NCI-H774 (cell line): ENCODE results near the gene TMA7.
"Not testable (repeated sequence)": the region's sequence is repeated elsewhere in the genome, so short reads cannot be mapped to it uniquely, and the experiment has no call there.

Experiments
- DNase-seq: peaks from one replicate; lab custom pipeline; 2025; lab: John Stamatoyannopoulos, UW

TMA7 gene

GRCh38 chr3:48468329-48468731 lies 28.3 kb downstream of the TMA7 start:
- no peak for DNase-seq

GRCh38 chr3:48469046-48469915 lies 29.2 kb downstream of the TMA7 start:
- no peak for DNase-seq

GRCh38 chr3:48470286-48470685 lies 30.2 kb downstream of the TMA7 start:
- no peak for DNase-seq

- DNase-seq, result no peak
These were observed 32.5 kb downstream of the TMA7 start for GRCh38 chr3:48472673-48472922.

- DNase-seq, result peak; percentile 53
These were observed 33.0 kb downstream of the TMA7 start for GRCh38 chr3:48472923-48473616.

- peak; percentile 33 for DNase-seq
These were observed 33.5 kb downstream of the TMA7 start for GRCh38 chr3:48473617-48473952.

GRCh38 chr3:48474031-48474430 lies 34.0 kb downstream of the TMA7 start:
- not testable (repeated sequence) for DNase-seq

GRCh38 chr3:48474619-48475018 lies 34.6 kb downstream of the TMA7 start:
- DNase-seq, result no peak

- DNase-seq, result no peak
These were observed 35.1 kb downstream of the TMA7 start for GRCh38 chr3:48475188-48475587.

- no peak for DNase-seq
These were observed 36.5 kb downstream of the TMA7 start for GRCh38 chr3:48476426-48477053.

- DNase-seq, result no peak
These were observed 38.0 kb downstream of the TMA7 start for GRCh38 chr3:48477959-48478520.

- no peak for DNase-seq
These were observed 38.8 kb downstream of the TMA7 start for GRCh38 chr3:48478626-48479555.

- DNase-seq, result not testable (repeated sequence)
These were observed 40.8 kb downstream of the TMA7 start for GRCh38 chr3:48480891-48481290.

GRCh38 chr3:48482822-48483221 lies 42.8 kb downstream of the TMA7 start:
- DNase-seq, result not testable (repeated sequence)

- DNase-seq, result no peak
These were observed 46.9 kb downstream of the TMA7 start for GRCh38 chr3:48486952-48487351.

GRCh38 chr3:48492461-48493202 lies 52.6 kb downstream of the TMA7 start:
- DNase-seq, result no peak

GRCh38 chr3:48493203-48493501 lies 53.1 kb downstream of the TMA7 start:
- DNase-seq, result no peak
